Stimulated activated naive CD4-positive, alpha-beta T cell treated with Interleukin-2 at 50 U/mL for 16 hours (primary cell): ENCODE data around the gene CENPX.
"Not testable (repeated sequence)": the region's sequence is repeated elsewhere in the genome, so short reads cannot be mapped to it uniquely, and the experiment has no call there.

Experiments used
- DNase-seq: peaks from one replicate; lab custom pipeline; 2025; lab: John Stamatoyannopoulos, UW

The CENPX gene

DNA sequence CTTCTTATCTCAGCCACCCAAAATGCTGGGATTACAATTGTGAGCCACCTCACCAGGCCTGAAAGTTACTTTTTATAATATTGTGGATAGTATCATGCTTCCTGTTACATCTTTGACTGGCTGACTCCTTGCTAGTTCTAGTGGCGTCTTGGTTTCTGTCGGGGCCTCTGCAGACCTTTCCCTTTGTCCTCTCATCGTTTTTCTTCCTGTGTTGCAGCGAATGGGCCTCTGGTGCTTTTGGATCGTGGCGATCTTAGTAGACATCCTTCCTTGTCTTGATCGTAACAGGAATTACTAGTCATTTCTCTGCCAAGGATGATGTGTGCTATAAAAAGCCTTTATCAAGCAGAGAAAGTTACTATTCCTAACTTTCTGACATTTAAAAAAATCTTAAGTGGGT is 24.5 kb downstream of the CENPX start:
- DNase-seq, result no peak

DNA sequence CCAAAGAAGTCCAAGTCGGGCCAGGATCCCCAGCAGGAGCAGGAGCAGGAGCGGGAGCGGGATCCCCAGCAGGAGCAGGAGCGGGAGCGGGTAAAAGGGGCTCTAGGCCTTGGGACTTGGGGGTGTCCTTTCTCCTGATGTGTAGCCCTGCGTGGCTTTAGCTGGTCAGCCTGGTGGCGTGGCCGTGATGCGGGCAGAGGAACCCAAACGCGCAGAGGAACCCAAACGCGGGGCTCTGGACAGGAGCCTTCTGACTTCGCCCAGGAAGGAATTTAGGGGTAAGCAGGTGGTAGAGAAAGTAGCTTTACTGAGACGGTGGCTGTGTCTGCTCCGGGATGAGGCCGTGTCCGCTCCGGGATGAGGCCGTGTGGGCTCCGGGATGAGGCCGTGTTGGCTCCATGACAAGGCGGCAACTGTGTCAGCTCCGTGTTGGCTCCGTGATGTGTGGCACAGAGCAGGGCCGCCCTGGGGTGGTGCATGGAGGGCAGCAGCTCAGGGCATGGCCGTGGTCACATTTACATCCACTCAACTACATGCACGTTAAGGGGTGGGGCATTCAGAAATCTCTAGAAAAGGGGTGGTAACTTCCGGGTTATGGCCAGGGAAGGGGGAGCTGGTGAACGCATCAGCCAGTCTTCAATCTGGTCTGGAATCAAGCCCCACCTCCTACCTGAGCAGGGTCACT is 25.8 kb downstream of the CENPX start:
- DNase-seq, result no peak

GRCh38 chr17:81996232-81996756 is 26.4 kb downstream of the CENPX start:
- DNase-seq, result no peak

DNA sequence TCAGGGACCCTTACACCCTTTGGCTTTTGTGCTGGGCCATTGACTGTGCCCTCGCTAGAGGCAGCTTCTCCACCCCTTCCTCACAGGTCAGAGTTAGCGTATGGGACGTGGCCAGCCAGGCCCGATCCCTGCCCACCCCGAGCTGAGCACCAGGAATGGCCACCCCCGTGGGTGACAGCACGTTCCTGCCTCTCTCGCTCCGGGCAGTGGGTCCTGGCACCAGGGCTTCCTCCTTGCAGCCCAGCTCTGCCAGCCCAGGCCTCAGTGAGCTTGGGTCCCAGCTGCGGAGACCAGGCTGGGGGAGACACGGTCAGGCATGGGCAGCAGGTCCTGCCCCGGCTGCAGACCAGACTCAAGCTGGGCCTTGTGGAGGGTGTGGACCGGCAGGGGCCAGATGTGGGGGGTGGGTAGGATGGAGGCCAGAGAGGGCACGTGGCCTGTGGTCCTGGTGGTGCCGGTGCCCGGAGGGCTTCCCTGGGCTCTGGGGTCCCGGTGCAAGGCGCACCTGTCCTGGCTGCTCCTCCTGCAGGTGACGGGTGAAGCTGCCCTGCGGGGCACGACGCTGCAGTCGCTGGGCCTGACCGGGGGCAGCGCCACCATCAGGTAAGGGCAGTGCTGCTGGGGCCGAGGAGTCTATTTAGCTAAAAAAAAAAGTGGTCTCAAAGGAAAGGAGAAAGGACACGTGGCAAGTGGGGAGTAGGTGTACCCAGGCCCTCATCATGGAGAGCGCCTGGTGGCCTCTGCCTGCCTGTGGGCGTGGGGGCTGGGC is 27.0 kb downstream of the CENPX start:
- no peak for DNase-seq

DNA sequence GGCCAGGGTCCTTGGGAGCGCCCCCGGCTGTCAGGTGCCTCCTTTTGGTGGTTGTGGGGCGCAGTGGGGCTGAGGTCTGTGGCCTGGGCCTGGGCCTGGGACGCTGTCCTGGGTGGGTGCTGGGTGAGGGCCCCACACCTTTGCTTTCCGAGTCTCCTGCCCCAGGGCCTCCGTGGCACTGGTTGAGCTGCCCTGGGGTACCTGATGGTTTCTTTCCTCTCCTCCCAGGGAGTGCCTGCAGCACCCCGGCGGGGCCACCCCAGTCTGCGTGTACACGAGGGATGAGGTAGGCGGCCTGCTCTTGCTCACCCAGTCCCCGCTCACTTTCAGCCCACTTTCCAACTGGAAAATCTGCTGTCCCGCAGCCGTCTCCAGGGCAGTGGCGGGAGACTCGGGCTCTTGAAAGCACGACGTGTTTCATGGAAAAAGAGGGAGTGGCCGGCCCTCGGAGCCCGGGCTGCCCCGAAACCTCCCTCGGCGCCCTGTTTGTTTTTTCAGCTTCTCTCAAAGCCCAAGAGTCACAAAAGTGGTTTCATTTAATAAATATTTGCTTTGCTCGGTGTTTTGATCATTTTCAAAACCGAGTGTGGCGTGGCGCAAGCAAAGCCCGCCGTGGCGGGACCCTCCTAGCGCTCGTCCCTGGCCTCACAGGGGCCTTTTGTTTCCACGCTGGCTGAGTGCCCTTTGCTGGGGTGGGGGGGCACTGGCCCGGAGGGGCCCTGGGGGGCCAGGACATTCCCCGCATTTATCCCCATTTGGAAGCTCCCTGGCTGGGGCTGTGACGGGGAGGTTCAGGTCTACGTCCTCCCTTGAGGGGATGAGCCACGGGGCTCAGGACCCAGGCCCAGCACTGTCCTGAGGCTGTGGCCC is 27.9 kb downstream of the CENPX start:
- DNase-seq, result no peak

- no peak for DNase-seq
Measured at GRCh38 chr17:81993729-81994592, 28.7 kb downstream of the CENPX start.

DNA sequence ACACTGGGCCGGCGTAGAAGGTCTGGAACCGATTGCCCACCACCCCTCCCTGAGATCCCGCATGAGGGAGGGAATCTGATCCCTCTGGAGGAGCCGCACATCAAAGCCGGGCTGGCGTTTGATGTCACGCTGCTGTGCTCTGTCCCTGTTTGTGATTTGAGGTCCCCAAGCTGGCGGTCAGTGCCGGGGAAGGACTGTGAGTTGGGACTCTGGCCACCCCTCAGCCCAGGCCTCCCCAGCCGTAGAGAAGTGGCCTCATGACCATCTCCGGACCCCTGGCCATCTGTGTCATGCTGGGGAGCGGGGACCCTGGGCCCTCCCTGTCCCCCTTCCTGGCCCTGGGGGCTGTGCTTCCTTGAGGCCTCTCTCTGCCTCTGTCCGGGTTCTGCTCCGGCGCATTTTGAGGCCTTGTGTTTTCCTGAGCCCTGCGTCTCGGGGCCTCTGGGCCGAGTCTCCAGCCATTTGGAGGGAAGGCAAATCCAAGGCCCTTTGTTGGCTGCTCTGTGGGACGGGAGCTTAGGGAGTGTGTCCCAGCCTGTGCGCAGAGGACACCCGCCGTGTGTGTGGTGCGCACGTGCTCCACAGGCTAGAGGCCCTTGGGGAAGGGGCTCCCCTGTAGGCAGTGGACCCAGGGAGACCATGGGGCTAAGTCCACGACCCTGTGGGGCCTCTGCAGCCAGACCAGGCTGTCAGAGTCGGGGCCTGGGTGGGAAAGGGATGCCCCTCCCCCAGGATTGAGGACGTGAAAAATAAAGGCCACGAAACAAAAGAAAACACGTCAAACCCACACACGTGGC is 30.2 kb downstream of the CENPX start:
- DNase-seq, result no peak

DNA sequence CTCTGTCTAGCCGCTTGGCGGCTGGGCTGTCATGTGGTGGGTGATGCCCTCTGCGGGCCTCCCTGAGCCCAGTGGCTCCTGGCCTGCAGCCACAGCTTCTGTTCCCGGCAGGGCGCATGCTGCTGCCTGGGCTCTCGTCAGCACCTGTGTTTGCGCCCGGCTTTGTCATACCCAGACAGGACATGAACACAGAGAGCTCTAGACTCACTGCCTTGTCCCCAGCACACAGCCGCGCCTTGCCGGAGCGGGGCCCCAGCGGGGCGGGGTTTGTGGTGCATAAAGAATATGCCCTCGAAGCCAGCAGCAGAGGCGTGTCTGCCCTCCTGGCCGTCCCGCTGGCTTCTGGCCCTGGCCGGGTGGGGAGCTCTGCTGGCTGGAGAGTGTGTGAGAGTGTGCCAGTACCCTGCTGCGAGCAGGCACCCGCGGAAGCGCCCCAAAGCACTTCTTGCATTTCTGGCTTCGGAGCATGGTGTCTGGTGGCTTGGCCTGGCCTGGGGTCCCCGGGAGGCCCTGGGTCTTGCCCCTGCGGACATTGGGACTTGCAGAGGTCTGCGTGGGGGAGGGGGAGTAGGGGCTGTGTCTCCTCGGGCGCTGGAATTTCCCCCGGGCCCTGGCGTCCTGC is 30.9 kb downstream of the CENPX start:
- DNase-seq, result no peak

GRCh38 chr17:81990836-81991683 is 31.6 kb downstream of the CENPX start:
- DNase-seq, result no peak

DNA sequence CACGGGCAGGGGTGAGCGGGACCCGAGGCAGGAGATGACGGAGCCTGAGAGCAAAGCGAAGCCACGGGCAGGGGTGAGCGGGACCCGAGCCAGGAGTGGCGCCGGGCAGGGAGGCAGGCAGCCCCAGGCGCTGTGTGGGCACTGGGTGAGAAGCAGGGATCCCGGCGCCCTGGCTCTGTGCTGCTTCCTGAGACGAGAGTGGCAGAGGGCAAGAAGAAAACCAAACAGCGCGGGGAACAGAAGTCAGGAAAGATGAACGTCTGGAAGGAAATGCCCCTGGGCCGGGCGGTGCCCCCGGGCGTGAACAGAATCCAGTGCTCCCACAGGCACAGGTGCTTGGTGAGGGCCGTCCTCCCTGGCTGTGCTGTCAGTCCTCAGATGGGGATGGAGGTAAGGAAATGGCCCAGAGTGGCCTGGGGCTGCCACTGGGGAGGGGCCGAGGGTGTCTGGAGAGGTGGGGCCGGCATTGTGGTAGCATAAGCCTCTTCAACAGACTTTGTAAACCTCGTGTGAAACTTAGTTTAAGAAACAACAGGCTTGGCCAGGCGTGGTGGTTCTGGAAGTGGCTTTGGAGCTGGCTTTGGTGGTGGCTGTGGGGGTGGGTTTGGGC is 35.4 kb downstream of the CENPX start:
- no peak for DNase-seq

GRCh38 chr17:81986606-81987005 is 36.1 kb downstream of the CENPX start:
- DNase-seq, result no peak

DNA sequence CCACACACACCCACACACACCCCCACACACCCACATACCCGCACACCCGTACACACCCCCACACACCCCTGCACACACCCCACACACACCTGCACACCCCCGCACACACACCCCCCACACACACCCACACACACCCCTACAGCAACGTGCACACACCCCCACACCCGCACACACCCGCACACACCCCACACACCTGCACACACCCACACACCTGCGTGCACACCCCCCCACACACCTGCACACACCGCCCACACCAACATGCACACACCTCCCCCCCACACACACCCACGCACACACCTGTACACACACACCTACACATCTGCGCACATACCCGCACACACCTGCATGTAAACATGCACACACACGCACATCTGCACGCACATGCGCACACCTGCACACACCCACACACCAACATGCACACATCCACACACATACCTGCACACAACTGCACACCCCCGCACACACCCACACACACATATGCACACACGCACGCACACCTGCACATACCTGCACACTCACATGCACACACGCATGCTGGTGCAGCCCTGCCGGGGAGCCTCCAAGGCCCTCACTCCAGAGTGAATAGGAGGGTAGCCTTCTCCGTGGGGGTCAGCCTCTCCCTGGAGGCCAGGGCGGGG is 37.8 kb downstream of the CENPX start:
- no peak for DNase-seq

GRCh38 chr17:81983639-81984373 is 38.9 kb downstream of the CENPX start:
- no peak for DNase-seq

GRCh38 chr17:81983011-81983638 is 39.6 kb downstream of the CENPX start:
- no peak for DNase-seq

- not testable (repeated sequence) for DNase-seq
Measured at GRCh38 chr17:81981511-81981910, 41.2 kb downstream of the CENPX start.

DNA sequence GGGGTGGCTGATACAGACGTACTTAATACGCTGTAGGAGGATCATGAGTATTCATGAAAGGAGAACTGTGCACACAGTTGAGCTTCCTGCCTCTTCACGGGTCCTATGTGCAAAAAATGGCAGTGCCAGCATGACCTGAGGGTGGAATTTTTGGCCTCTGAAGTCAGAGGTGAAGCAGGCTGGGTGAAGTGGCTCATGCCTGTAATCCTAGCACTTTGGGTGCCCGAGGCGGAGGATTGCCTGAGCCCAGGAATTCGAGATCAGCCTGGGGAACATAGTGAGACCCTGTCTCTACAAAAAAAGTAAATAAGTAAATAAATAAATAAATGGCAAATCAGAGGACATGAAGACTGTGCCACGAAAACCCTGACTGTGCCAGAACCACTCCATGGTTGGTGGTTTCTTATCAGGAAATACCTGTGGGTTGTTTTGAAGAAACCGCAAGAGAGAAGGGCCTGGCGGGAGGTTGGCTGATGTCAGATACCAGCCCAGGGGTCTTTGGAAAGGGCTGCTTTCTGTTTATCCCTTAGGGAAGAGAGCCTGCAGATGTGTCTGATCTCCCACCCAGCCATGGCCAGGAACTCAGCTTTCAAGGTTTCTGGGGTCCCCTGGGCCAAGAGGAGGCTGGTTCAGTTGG is 41.9 kb downstream of the CENPX start:
- no peak for DNase-seq

DNA sequence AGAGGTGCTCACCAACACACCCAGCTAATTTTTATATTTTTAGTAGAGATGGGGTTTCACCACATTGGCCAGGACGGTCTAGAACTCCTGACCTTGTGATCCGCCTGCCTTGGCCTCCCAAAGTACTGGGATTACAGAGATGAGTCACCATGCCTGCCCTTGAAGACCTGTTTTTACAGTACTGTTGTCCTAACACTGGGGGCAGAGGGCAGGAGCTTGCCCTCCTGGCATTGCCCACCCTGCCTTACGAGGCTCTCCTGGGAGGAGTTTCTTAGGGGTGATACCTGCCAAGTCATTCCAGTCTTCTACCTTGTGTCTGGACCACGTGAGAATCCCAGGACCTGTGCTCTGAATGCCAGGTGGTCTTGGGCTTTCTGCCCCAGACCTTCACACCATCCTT is 42.6 kb downstream of the CENPX start:
- DNase-seq, result no peak
